Neural cell (in vitro differentiated cells): Measurements from ENCODE around the gene ITGB3.

Source experiments
- EP300 ChIP-seq: fragments of 450-650 bp; conservative IDR thresholded peaks from 2 replicates; pipeline ENCODE4 v1.6.1; 2014; ENCODE audit warnings: antibody characterized with exemption, mild to moderate bottlenecking, moderate library complexity; ENCODE audit not compliant: poor library complexity, severe bottlenecking
- POLR2AphosphoS5 ChIP-seq: IDR thresholded peaks from 2 replicates; pipeline ENCODE4 v1.6.1; 2012
- RAD21 ChIP-seq: fragments of 450-650 bp; conservative IDR thresholded peaks from 2 replicates; pipeline ENCODE4 v1.6.1; 2014; ENCODE audit warnings: antibody characterized with exemption, mild to moderate bottlenecking, moderate library complexity
- TF ChIP-seq, protein P1 (sequence below): fragments of 450-650 bp; IDR thresholded peaks from 2 replicates; pipeline ENCODE4 v1.5.1; 2014; ENCODE audit warnings: antibody characterized with exemption, mild to moderate bottlenecking, moderate library complexity; ENCODE audit not compliant: poor library complexity, severe bottlenecking

DNA sequence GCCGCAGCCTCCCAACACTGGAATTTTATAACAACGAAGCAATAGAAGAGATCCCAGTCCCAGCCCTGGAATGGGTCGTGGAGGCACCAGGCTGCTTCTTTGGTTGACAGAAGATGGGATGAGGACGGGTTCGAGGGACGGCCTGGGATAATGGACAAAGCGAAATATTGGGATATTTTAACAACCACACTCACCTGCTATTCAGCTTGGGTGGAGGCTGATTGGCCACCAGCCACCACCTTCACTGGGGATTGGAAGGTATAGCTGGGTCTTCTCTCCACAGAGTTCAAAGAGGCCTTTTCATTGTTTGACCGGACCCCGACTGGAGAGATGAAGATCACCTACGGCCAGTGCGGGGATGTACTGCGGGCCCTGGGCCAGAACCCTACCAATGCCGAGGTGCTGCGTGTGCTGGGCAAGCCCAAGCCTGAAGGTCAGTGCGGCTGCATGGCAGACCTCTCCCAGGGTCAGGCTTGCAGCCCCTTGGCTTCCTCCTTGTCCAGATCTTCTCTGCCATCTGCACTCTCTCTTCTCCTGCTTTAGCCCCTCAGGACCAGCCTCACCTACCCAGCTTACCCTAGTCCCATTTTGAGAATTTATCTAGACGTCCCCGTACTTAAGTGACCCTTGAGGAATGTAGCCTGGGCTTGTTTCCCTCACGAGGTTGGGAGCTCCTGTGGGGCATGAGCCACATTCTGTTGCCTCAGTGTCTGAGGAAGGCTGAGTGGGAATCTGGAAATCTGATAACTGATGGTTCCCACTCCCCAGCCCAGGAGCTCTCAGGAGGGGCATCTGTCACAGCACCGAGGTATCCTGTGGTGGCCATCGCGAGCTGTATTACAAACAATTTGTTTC is 33.8 kb upstream of the ITGB3 start:
- TF ChIP-seq, protein P1, sequence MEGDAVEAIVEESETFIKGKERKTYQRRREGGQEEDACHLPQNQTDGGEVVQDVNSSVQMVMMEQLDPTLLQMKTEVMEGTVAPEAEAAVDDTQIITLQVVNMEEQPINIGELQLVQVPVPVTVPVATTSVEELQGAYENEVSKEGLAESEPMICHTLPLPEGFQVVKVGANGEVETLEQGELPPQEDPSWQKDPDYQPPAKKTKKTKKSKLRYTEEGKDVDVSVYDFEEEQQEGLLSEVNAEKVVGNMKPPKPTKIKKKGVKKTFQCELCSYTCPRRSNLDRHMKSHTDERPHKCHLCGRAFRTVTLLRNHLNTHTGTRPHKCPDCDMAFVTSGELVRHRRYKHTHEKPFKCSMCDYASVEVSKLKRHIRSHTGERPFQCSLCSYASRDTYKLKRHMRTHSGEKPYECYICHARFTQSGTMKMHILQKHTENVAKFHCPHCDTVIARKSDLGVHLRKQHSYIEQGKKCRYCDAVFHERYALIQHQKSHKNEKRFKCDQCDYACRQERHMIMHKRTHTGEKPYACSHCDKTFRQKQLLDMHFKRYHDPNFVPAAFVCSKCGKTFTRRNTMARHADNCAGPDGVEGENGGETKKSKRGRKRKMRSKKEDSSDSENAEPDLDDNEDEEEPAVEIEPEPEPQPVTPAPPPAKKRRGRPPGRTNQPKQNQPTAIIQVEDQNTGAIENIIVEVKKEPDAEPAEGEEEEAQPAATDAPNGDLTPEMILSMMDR: no peak
- TF ChIP-seq EP300: no peak
- TF ChIP-seq RAD21: no peak
- TF ChIP-seq POLR2AphosphoS5: no peak
